ENCODE data around the gene KCND3. TPM values are rescaled to one million over a fixed set of nuclear protein-coding genes. Genes with fewer than 3 reads are reported as not detected.
A peak's percentile ranks its signal among the peaks of the same experiment; 100 is the strongest.

The KCND3 gene
- polyA plus RNA-seq (2013, experiment 1 of 2; ENCODE audit: insufficient read length): 14.7 TPM
- polyA plus RNA-seq (2013, experiment 2 of 2; ENCODE audit: insufficient read length): 17.5 TPM

DNA sequence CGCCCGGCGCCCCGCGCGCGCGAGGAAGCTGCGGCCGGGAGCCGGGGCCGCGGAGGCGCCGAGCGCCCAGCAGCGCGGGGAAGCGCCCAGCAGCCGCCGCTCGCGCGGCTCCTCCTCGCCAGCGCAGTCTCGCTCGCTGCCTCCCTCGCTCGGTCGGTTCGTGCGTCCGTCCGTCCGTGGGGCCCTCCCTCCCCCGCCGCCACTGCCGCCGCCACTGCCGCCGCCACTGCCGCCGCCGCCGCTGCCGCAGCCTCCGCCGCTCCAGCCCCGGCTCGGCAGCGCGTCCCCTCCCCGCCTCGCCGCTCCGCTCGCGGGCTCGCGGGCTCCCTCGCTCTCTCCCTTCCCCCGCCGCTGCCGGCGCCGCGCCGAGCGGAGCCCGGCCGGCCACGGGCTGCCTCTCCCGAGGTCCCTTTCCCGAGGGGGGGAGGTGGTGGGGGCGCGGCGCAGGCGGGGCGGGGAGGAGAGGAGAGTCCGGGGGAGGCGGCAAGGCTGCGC lies at the start of gene KCND3:
Gene KCND3 (minus strand): TSS at position 138 of the 495 bp plus-strand sequence.
- peak; percentile 48 for DNase-seq

DNA sequence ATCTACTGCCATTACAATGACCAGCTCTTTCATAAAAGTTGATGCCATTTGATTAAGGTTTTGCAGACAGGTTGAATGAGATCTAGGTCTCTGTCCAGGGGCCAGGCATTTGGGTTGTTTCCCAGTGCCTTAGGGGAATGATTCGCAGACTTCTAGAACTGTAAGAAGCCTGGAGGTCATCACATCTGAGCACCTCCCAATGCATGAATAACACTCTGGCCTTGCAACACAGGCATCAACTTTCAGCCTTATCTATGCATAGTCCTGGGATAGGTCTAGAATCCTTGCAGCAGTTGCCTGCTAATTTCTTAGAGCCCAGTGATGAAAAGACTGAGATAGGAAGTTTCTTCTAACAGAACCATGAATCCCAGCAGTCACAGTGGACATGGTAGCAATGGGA lies 44.8 kb upstream of the KCND3 start:
- DNase-seq: no peak

GRCh38 chr1:112033439-112034120 lies 44.1 kb upstream of the KCND3 start:
- no peak for DNase-seq

DNA sequence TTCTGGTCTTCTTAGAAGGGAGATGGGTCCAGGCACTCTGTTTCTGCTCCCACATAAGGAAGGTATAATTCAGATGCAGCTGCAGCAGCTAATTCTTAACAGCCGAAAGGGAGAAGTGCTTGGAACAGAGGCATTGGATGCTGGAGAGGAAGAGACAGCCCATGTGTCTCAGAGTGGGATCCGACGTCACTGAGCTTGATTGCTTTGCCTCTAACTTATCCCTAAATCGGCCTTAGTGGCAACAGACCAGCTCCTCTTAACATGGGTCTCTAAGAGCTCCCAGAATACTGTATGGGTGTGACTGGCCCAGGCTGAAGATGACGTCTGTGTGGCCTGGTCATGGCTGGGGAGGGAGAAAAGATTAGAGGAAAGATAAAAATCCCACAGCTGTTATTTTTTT lies 40.7 kb upstream of the KCND3 start:
- no peak for DNase-seq

DNA sequence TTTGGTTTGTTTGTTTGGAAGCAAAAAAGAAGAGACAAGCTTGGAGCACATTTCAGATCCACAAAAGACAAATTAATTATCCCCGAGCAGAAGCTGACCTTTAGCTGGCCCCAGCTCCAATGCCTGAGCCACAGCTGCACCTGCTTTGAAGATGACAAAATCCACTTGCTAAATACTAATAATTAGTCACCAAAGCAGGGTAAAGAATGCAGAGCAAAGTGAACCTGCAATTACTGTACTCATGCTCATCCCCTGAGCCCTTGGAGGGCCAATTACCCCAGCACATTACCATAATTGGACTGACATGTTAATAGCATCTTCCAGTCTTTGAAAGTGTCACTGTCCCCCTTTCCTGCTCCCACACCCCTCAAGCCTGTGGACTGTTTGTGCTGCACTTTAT lies 38.2 kb upstream of the KCND3 start:
- no peak for DNase-seq

DNA sequence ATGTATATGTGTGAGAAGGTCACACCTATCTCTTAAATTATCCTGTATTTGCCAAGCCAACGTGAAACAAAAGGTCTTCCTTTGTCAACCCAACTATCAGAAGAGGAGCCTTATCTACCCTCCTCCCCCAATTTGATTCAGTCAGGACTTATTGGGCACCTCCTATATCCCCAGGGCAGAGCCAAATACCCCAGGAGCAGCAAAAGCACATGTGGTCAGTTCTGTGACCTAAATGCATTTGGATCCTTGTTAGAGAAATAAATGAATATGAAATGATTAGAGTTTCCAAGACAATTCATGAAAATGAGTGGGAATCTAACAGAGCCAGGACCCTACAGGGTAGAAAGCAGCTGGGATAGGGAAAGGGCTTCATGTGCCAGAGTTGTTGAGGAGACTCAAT lies 37.0 kb upstream of the KCND3 start:
- DNase-seq: no peak

- DNase-seq: no peak
These were observed 36.5 kb upstream of the KCND3 start for GRCh38 chr1:112026016-112026415.

GRCh38 chr1:112021263-112021662 lies 31.8 kb upstream of the KCND3 start:
- DNase-seq: no peak

DNA sequence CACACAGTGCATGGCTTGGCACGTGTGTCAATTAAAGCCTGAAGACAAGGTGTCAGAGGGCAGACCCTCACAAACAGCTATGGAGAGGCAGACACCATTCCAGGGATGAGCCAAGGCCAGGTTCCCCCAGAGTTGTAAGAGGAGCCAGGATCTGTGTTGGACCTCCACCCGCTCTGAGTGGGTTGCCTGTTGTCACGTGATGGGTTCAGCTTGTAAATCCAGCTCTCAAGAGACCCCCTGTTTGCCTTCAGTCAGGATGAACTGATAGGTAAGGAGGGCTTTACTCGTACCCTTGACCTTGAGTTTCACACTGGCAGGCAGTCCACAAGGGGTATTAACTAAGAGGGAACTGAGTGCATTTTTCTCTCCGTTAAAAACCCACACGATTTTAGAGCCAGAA lies 27.7 kb upstream of the KCND3 start:
- no peak for DNase-seq

GRCh38 chr1:112012823-112013222 lies 23.4 kb upstream of the KCND3 start:
- DNase-seq: no peak

GRCh38 chr1:112011202-112011601 lies 21.7 kb upstream of the KCND3 start:
- peak; percentile 54 for DNase-seq

DNA sequence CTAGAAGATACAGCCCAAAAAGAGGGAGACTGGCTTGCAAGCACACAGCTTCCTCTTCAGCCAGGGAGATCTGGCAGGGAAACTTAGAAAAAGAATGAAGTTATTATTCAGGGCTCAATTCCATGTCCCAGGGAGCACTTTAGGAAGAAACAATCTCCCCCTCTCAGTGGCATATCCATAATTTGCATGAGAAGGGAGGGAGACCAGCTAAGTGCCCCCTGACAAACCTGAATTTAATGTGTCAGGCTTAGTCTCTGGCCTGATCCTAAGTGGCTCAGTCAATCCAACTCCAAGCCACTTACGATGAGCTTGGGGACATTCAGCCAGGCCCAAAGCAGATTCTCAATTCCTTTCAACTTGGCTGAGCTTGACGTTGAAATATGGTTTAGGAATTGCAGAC lies 17.7 kb upstream of the KCND3 start:
- DNase-seq: no peak

GRCh38 chr1:112006416-112007025 lies 17.1 kb upstream of the KCND3 start:
- DNase-seq: no peak

DNA sequence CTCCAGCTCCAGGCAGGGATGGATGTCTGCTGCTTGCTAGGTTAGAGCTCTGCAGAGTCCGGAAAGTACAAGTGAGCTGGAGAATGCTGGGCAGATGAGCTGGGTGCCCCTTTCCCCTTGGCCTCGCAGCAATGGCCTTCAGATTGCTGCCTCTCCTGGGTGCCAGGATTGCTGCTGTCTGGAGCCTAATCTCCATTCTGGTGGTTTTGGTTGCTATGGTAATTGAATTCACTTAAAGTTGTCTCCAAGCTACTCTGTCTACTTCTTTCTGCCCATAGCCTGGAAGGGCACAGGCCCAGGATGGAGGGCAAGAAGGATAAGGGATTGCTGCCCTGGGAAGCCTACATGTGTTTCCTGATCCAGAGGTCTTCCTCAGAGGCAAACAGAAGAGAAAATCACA lies 14.6 kb upstream of the KCND3 start:
- DNase-seq: no peak

DNA sequence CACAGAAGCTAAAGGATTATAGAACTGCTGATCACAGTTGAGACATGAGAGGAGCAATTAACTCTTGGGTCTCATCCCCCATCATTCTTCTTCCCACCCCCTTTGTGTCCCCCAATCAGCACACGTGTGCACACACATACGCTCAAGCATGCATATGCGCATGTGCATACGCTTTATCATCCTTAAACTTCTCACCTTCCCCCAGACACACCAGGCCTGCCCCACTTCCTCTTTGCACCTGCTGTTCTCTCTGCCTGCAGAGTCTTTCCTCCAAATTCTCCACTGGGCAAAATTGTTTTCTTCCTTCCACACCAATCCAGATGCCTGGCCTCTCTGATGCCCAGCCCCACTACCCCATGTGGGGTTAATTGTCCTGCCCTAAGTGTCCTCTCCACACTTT lies 13.0 kb upstream of the KCND3 start:
- DNase-seq: no peak

- DNase-seq: no peak
These were observed 12.0 kb upstream of the KCND3 start for GRCh38 chr1:112001436-112001835.

- no peak for DNase-seq
These were observed 10.6 kb upstream of the KCND3 start for GRCh38 chr1:112000048-112000447.

- no peak for DNase-seq
These were observed 8.9 kb upstream of the KCND3 start for GRCh38 chr1:111998332-111998731.

- peak; percentile 27 for DNase-seq
These were observed 3.0 kb upstream of the KCND3 start for GRCh38 chr1:111992476-111992875.

GRCh38 chr1:111990878-111991718 lies 1.6 kb upstream of the KCND3 start:
- DNase-seq: peak; percentile 80

DNA sequence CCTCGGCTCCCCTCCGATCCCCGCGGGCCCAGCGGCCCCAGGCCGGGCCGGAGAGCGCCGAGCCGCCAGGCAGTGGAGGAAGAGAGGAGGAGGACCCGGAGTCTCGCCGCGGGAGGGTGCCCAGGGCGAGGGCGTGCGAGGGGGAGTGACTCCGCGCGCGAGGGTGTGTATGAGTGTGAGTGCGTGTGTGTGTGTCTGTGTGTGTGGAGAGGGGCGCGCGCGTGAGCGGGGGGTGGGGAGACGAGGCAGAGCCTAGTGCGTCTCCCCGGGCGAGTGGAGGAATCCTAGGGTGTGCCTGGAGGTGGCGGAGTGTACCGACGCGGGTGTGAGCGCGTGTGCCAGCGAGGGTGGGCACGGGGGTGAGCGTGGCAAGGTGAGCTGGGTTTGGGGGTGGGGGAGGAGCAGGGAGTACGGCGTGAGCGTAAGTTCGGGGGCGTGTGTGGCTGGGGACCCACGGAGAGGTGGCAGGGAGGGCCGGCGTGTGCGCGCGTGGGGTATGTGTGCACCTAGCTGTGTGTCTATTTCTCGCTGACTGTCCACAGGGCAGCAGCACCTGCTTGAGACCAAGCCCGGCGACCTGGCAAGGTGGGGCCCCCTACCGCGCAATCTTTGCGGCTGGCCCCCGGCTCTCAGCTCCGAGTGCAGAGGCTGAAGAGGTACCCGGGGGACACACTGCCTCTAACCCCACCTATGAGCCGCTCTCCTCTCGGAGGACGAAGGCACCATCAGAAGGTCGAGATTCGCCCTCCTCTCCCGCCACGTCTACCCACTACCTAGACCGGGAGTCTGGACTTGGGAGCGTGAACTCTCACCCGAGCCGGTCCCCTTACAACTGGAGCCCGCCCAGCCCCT lies 784 bp upstream of the KCND3 start:
- DNase-seq: peak; percentile 38

- DNase-seq: peak; percentile 7
These were observed 570 bp downstream of the KCND3 start for GRCh38 chr1:111988743-111989453.
